ENCODE data around the gene FGD2. TPM values are rescaled to one million over a fixed set of nuclear protein-coding genes. Genes with fewer than 3 reads are reported as not detected.

Gene FGD2
- total and polyA plus RNA-seq, 2 of the 4 experiments (the other 2 are of a cell fraction): 0.07 TPM; not detected in 1

GRCh38 chr6:37054580-37054979 is 49.1 kb downstream of the FGD2 start:
- in situ Hi-C loops (cut with MboI; ENCODE audit: low sequenced_read_pairs) (loop anchor here (5.0 to 10.0 kb wide), 2 partner anchors 118 to 150 kb away; partner anchors contain the start of gene PIM1), intact Hi-C loops (cut with micrococcal nuclease) (no loop called here), dilution Hi-C loops (cut with HindIII; ENCODE audit: low sequenced_read_pairs, unreplicated experiment) (no loop called here)
- H3K9ac ChIP-seq (ENCODE audit: low read depth, low read length): no peak overlapping the region
- H3K4ac ChIP-seq (ENCODE audit: low read depth, low read length): peak overlapping the region; percentile 44
- H3K4me1 ChIP-seq (ENCODE audit: control insufficient read depth, insufficient read depth, low read length): peaks cover 6% of the 10 kb centered on the region
- POLR2A ChIA-PET (ENCODE audit: unreplicated experiment): no interaction called here
- H3K14ac ChIP-seq (replicated peaks; ENCODE audit: low read depth, low read length): no peak overlapping the region
- no peak overlapping the region for H2AFZ ChIP-seq (replicated peaks; ENCODE audit: low read length, poor library complexity)
- no TSS peak for BruUV-seq (replicated peaks)
- H2AK9ac ChIP-seq (replicated peaks; ENCODE audit: low read depth, low read length, poor library complexity): no peak overlapping the region
- no peak overlapping the region for H3K56ac ChIP-seq (ENCODE audit: extremely low read depth, insufficient read depth, low read length)
- no peak overlapping the region for H3K18ac ChIP-seq (ENCODE audit: low read depth, low read length)
- ATAC-seq (ENCODE audit: low read depth): no peak
- no peak overlapping the region; the same call in 1 of the 2 replicates for H2BK120ac ChIP-seq (ENCODE audit: low read depth, low read length)
- 0 out of 2 replicates have a peak overlapping the region, but pooled peaks have one; percentile 48 for H2AK5ac ChIP-seq (ENCODE audit: low read depth, low read length)
- H3K4me2 ChIP-seq (ENCODE audit: low read depth, low read length): no peak overlapping the region
- H2BK20ac ChIP-seq (ENCODE audit: low read depth, low read length): no peak overlapping the region
- no peaks in the 10 kb centered on the region for H3K9me3 ChIP-seq (ENCODE audit: control insufficient read depth, insufficient read depth, low read length)
- no peaks in the 10 kb centered on the region for H3K27me3 ChIP-seq (ENCODE audit: control insufficient read depth, insufficient read depth, low read length)
- no peaks in the 10 kb centered on the region for H3K79me1 ChIP-seq (ENCODE audit: low read depth in 1 of 2, low read length in 2 of 2)
- CTCF ChIA-PET: no interaction called here
- H3K36me3 ChIP-seq (ENCODE audit: control insufficient read depth, insufficient read depth, low read length): no peaks in the 10 kb centered on the region
- no peak overlapping the region; the same call in 2 of the 3 replicates for H2BK15ac ChIP-seq (ENCODE audit: low read depth, low read length)
- 76% methylated on average over 8 of the region's 9 CpGs; no CpG with 5 or more reads in 1 of the 2 experiments for WGBS, 2 experiments (ENCODE audit: extremely low coverage in 2 of 2, insufficient read length in 1 of 2)
- H4K5ac ChIP-seq (ENCODE audit: low read depth, low read length): no peak overlapping the region
- H3K9me1 ChIP-seq (ENCODE audit: insufficient read depth, low read length): peaks cover 8% of the 10 kb centered on the region
- H4K91ac ChIP-seq (ENCODE audit: insufficient read depth, low read depth, low read length): peak overlapping the region; percentile 19; the same call in 1 of the 2 replicates
- TF ChIP-seq NFE2L2 (IDR thresholded peaks at IDR 0.05; ENCODE audit: low read depth, low read length) (no peak), MAZ (IDR thresholded peaks at IDR 0.05; ENCODE audit: borderline replicate concordance, low read depth, low read length) (no peak), RAD21 (IDR thresholded peaks at IDR 0.05; ENCODE audit: low read length) (no peak), RFX5 (IDR thresholded peaks at IDR 0.05; ENCODE audit: low read depth, low read length) (no peak), USF2 (IDR thresholded peaks at IDR 0.05; ENCODE audit: low read depth, low read length) (no peak), BHLHE40 (IDR thresholded peaks at IDR 0.05; ENCODE audit: low read depth, low read length) (no peak), CTCF (conservative IDR thresholded peaks at IDR 0.05; ENCODE audit: low read depth, low read length) (no peak), RCOR1 (IDR thresholded peaks at IDR 0.05; ENCODE audit: insufficient replicate concordance, low read length) (no peak), ELK1 (IDR thresholded peaks at IDR 0.05; ENCODE audit: borderline replicate concordance, low read depth, low read length) (no peak)
- H4K20me1 ChIP-seq (ENCODE audit: insufficient read depth, low read length): no peaks in the 10 kb centered on the region
- H3K23ac ChIP-seq (ENCODE audit: low read depth, low read length): no peak overlapping the region
- no peak overlapping the region for H2BK5ac ChIP-seq (ENCODE audit: low read depth, low read length, poor library complexity, severe bottlenecking)
- DNase-seq: no peak
- no peak overlapping the region for H3K4me3 ChIP-seq (ENCODE audit: insufficient read depth, low read depth, low read length)
- H4K8ac ChIP-seq (ENCODE audit: low read depth in 2 of 2, low read length in 2 of 2): no peak overlapping the region
- no peak overlapping the region for H3K27ac ChIP-seq (ENCODE audit: insufficient read depth, low read length)
